ENCODE data around the gene TOP2B. TPM values are rescaled to one million over a fixed set of nuclear protein-coding genes. Genes with fewer than 3 reads are reported as not detected.

Gene TOP2B
- polyA plus RNA-seq, 2 of the 4 experiments (the other 2 are of a cell fraction): 65.8 to 95.7 TPM

- CTCF ChIA-PET: interaction anchor here (0.9 to 6.4 kb wide), 4 partner anchors 9 to 625 kb away, joined by 3 to 45 read pairs (median 4); no protein-coding TSS in a partner anchor
- peak overlapping the region; percentile 61 for H3K4me2 ChIP-seq
- H3K4me3 ChIP-seq: no peak overlapping the region
- FAIRE-seq: no peak
- peaks cover 47% of the 10 kb centered on the region for H3K4me1 ChIP-seq
- no peak for TF ChIP-seq CTCF (IDR thresholded peaks at IDR 0.05)
- TF ChIP-seq ATOH8 (CRISPR knock-in tag; IDR thresholded peaks at IDR 0.05; ENCODE audit: low read depth): peak; percentile 3; the same call in 1 of the 2 replicates
- no peaks in the 10 kb centered on the region for H3K9me3 ChIP-seq
- DNase-seq (ENCODE audit: low read depth in 1 of 2, low spot score in 1 of 2): peak in 1 of 2 experiments; percentile 13
- 15% methylated on average over 3 of the region's 3 CpGs for WGBS (ENCODE audit: missing lambda C conversion rate)
- peak overlapping the region; percentile 87 to 97 for H3K27ac ChIP-seq
- POLR2A ChIA-PET: interaction anchor here (0.6 to 3.0 kb wide), 2 partner anchors 154 to 439 kb away, joined by 3 to 14 read pairs; partner anchors contain the start of gene RARB
- ATAC-seq: peak; percentile 51 to 75
These were observed 82.9 kb downstream of the TOP2B start for GRCh38 chr3:25581823-25582222.

GRCh38 chr3:25581335-25581734, 83.4 kb downstream of the TOP2B start:
- Histone ChIP-seq H3K4me1 (peaks cover 47% of the 10 kb centered on the region), H3K4me3 (no peak overlapping the region), H3K27ac (peak overlapping the region; percentile 87 to 97), H3K9me3 (no peaks in the 10 kb centered on the region), H3K4me2 (peak overlapping the region; percentile 61)
- CTCF ChIA-PET: interaction anchor here (0.9 to 6.4 kb wide), 3 partner anchors 9 to 151 kb away, joined by 4 to 45 read pairs (median 5); no protein-coding TSS in a partner anchor
- no peak for DNase-seq (ENCODE audit: low read depth in 1 of 2, low spot score in 1 of 2)
- 89% methylated on average over 7 of the region's 7 CpGs for WGBS (ENCODE audit: missing lambda C conversion rate)
- POLR2A ChIA-PET: interaction anchor here (0.6 to 3.0 kb wide), 2 partner anchors 153 to 439 kb away, joined by 3 to 14 read pairs; partner anchors contain the start of gene RARB
- TF ChIP-seq ATOH8 (CRISPR knock-in tag; IDR thresholded peaks at IDR 0.05; ENCODE audit: low read depth) (peak; percentile 36; the same call in 1 of the 2 replicates), FOSL2 (IDR thresholded peaks at IDR 0.05) (no peak), FOSL2 (CRISPR knock-in tag; IDR thresholded peaks at IDR 0.05) (no peak)
- no peak for FAIRE-seq
- no peak for ATAC-seq

- DNase-seq (ENCODE audit: low read depth in 1 of 2, low spot score in 1 of 2): no peak
- ChIA-PET CTCF (interaction anchor here (0.7 to 1.6 kb wide), 3 partner anchors 9 to 150 kb away, joined by 3 to 5 read pairs (median 4); no protein-coding TSS in a partner anchor), POLR2A (interaction anchor here (3.0 kb wide), 1 partner anchor 153 kb away, joined by 14 read pairs; the partner anchor contains the start of gene RARB)
- ATAC-seq: no peak
- H3K27ac ChIP-seq: peak overlapping the region; percentile 87 to 97
- H3K4me3 ChIP-seq: no peak overlapping the region
- no peaks in the 10 kb centered on the region for H3K9me3 ChIP-seq
- H3K4me2 ChIP-seq: no peak overlapping the region
- peaks cover 47% of the 10 kb centered on the region for H3K4me1 ChIP-seq
- no peak for FAIRE-seq
- no peak for TF ChIP-seq HOXB5 (CRISPR knock-in tag; IDR thresholded peaks at IDR 0.05)
- TF ChIP-seq RFX5 (IDR thresholded peaks at IDR 0.05): no peak
- WGBS (ENCODE audit: missing lambda C conversion rate): 89% methylated on average over 8 of the region's 8 CpGs
These were observed 84.2 kb downstream of the TOP2B start for GRCh38 chr3:25580534-25580933.

- Histone ChIP-seq H3K4me1 (peaks cover 34% of the 10 kb centered on the region), H3K4me3 (no peak overlapping the region), H3K4me2 (no peak overlapping the region), H3K9me3 (no peaks in the 10 kb centered on the region), H3K27ac (peak overlapping the region in 1 of 2 experiments; percentile 32; a peak in 2 of 6 replicates)
- no peak for DNase-seq (ENCODE audit: low read depth in 1 of 2, low spot score in 1 of 2)
- TF ChIP-seq RCOR1 (IDR thresholded peaks at IDR 0.05; ENCODE audit: low read depth, low read length): no peak
- TF ChIP-seq FOSL2 (IDR thresholded peaks at IDR 0.05): no peak
- no peak for TF ChIP-seq FOSL2 (CRISPR knock-in tag; IDR thresholded peaks at IDR 0.05)
- TF ChIP-seq MAZ (IDR thresholded peaks at IDR 0.05; ENCODE audit: borderline replicate concordance, low read depth, low read length): no peak
- no peak for TF ChIP-seq FOXS1 (CRISPR knock-in tag; IDR thresholded peaks at IDR 0.05)
- no peak for TF ChIP-seq EHF (CRISPR knock-in tag; IDR thresholded peaks at IDR 0.05)
- TF ChIP-seq KDM5A (IDR thresholded peaks at IDR 0.05): no peak
- no peak for TF ChIP-seq HMGXB4 (CRISPR knock-in tag; IDR thresholded peaks at IDR 0.05; ENCODE audit: borderline replicate concordance)
- TF ChIP-seq POLR2AphosphoS2 (conservative IDR thresholded peaks at IDR 0.05; ENCODE audit: low read length): no peak
- no peak for TF ChIP-seq USF2 (IDR thresholded peaks at IDR 0.05)
- TF ChIP-seq ZC3H11A (IDR thresholded peaks at IDR 0.05): no peak
- no peak for TF ChIP-seq PBX3 (IDR thresholded peaks at IDR 0.05)
- no peak for TF ChIP-seq MAX (IDR thresholded peaks at IDR 0.05)
- CTCF ChIA-PET: interaction anchor here (0.6 to 0.8 kb wide), 2 partner anchors 26 to 60 kb away, joined by 3 read pairs; no protein-coding TSS in a partner anchor
- no peak for FAIRE-seq
- no peak for ATAC-seq
- 95% methylated on average over 10 of the region's 10 CpGs for WGBS (ENCODE audit: missing lambda C conversion rate)
- POLR2A ChIA-PET: no interaction called here
These were observed 86.6 kb downstream of the TOP2B start for GRCh38 chr3:25578059-25578458.

Measured in A549 (cell line).